Measurements from ENCODE around the gene PRKCA. TPM values are rescaled to one million over a fixed set of nuclear protein-coding genes. Genes with fewer than 3 reads are reported as not detected.

PRKCA gene
- total RNA-seq, 4 donors from 2014 or later, result 24.5 to 61.9 (median 40.8) TPM

DNA sequence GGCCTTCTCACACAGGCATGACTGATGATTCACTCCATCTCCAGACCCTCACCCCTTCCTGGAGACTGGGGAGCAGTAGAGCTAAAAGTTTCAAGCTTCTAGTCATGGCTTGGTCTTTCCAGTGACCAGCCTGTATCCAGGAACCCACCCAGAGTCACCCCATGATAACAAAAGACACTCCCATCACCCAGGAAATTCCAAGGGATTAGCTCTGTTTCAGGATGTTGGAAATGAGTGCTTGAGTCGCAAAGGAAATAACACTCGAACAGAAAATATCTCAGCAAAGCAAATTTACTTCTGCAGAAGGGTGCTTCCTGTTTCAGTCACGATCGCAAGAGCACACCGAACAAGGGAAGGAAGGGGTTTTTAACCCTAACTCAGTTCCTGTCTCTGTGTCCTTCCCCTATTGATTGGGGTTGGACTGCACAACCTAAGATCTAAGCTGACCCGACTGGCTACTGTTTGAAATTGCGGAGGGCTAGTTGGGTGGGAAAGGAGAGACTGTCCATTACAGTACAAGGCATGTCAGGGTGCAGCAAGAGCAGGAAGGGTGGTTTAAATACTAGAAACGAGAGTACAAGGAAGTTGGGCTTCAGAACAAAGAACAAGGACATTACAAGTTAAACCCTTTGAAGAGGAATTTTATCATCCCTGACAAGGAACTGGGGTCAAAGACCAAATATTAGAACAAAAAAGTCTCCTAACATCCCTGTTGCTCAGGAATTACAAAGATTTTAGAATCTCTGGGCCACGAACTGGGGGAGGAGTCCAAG lies 308.1 kb downstream of the PRKCA start:
- no peaks in the 10 kb centered on the region for H3K36me3 ChIP-seq
- no peak overlapping the region for H3K4me3 ChIP-seq
- no peak for DNase-seq (ENCODE audit: extremely low spot score)
- no peaks in the 10 kb centered on the region for H3K27me3 ChIP-seq
- no peak overlapping the region for H3K27ac ChIP-seq (replicated peaks in 1 of 4)
- 84% methylated on average over 9 of the region's 9 CpGs for WGBS
- no peak for TF ChIP-seq POLR2A (IDR thresholded peaks at IDR 0.05; ENCODE audit: low read depth)
- TF ChIP-seq POLR2AphosphoS5 (IDR thresholded peaks at IDR 0.05), result no peak
- TF ChIP-seq, protein P1, sequence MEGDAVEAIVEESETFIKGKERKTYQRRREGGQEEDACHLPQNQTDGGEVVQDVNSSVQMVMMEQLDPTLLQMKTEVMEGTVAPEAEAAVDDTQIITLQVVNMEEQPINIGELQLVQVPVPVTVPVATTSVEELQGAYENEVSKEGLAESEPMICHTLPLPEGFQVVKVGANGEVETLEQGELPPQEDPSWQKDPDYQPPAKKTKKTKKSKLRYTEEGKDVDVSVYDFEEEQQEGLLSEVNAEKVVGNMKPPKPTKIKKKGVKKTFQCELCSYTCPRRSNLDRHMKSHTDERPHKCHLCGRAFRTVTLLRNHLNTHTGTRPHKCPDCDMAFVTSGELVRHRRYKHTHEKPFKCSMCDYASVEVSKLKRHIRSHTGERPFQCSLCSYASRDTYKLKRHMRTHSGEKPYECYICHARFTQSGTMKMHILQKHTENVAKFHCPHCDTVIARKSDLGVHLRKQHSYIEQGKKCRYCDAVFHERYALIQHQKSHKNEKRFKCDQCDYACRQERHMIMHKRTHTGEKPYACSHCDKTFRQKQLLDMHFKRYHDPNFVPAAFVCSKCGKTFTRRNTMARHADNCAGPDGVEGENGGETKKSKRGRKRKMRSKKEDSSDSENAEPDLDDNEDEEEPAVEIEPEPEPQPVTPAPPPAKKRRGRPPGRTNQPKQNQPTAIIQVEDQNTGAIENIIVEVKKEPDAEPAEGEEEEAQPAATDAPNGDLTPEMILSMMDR (IDR thresholded peaks at IDR 0.05), result no peak
- no peak for TF ChIP-seq EP300 (IDR thresholded peaks at IDR 0.05)
- peaks cover 0 to 8% (median 0%) of the 10 kb centered on the region in 4 donors for H3K4me1 ChIP-seq
- H3K9me3 ChIP-seq, result no peaks in the 10 kb centered on the region
- intact Hi-C loops (cut with DNase I), result no loop called here

DNA sequence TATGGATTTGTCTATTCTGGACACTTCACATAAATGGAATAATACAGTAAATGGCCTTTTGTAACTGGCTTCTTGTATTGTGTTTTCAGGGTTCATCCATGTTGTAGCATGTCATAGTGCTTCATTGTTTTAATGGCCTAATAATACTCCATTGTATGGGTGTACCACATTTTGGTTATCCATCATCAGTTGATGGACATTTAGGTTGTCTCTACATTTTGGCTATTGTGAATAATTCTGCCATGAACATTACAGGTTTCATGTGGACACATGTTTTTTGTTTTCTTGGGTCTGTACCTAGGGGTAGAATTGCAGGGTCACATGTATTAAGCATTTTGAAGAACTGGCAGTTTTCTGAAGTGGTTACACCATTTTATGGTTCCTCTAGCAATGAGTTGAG lies 309.0 kb downstream of the PRKCA start:
- intact Hi-C loops (cut with DNase I), result no loop called here
- H3K27ac ChIP-seq (replicated peaks in 1 of 4), result no peak overlapping the region
- no peak for DNase-seq (ENCODE audit: extremely low spot score)
- no peaks in the 10 kb centered on the region for H3K9me3 ChIP-seq
- no peaks in the 10 kb centered on the region for H3K36me3 ChIP-seq
- no peak overlapping the region for H3K4me3 ChIP-seq
- H3K4me1 ChIP-seq, result peaks cover 0 to 8% (median 0%) of the 10 kb centered on the region in 4 donors
- H3K27me3 ChIP-seq, result no peaks in the 10 kb centered on the region
- TF ChIP-seq, protein P1 (IDR thresholded peaks at IDR 0.05), result no peak
- TF ChIP-seq POLR2AphosphoS5 (IDR thresholded peaks at IDR 0.05), result no peak
- no peak for TF ChIP-seq POLR2A (IDR thresholded peaks at IDR 0.05; ENCODE audit: low read depth)
- no peak for TF ChIP-seq EP300 (IDR thresholded peaks at IDR 0.05)

DNA sequence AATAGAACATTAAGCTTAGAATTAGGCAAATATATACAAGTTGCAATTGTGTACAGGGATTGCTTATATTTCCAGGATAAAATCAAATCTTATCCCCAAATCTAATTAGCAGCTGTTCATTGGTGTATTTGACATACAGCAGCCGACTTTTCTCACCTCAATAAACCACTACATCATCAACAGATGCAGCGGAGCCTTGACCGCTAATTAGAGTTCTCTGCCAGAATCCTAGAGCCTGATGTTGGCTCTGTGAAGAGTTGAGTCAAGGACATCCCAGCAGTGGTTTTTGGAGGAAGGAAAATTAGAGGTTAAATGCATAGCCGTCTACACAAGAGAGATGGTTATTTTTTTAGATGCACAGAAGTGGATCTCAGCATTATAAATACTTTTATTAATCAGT lies 310.6 kb downstream of the PRKCA start:
- H3K36me3 ChIP-seq, result no peaks in the 10 kb centered on the region
- intact Hi-C loops (cut with DNase I), result no loop called here
- DNase-seq (ENCODE audit: extremely low spot score), result no peak
- no peak overlapping the region for H3K4me3 ChIP-seq
- TF ChIP-seq, protein P1 (IDR thresholded peaks at IDR 0.05), result no peak
- TF ChIP-seq POLR2A (IDR thresholded peaks at IDR 0.05; ENCODE audit: low read depth) (no peak), EP300 (IDR thresholded peaks at IDR 0.05) (no peak), POLR2AphosphoS5 (IDR thresholded peaks at IDR 0.05) (no peak)
- peaks cover 0 to 8% (median 0%) of the 10 kb centered on the region in 4 donors for H3K4me1 ChIP-seq
- no peaks in the 10 kb centered on the region for H3K27me3 ChIP-seq
- H3K27ac ChIP-seq (replicated peaks in 1 of 4), result no peak overlapping the region
- 77% methylated on average over 4 of the region's 4 CpGs for WGBS
- H3K9me3 ChIP-seq, result no peaks in the 10 kb centered on the region

DNA sequence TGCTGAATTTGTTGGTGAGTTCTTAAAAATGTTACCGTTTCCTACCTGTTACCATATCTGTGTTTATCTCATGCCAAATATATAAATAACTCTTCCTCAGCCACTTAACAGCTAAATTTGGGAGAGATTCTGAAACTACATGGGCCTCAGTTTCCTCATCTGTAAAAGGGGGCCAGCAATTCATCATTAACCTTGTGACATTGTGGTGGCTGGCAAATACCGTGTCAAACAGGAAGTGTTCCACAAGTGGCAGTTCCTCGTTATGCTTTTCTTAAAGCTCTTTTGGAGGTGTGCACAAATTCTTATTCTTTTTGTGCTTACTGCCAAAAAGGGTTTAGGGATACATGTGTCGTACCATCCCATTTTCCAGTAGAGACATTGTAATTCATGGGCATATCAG lies 312.1 kb downstream of the PRKCA start:
- DNase-seq (ENCODE audit: extremely low spot score), result no peak
- no peak overlapping the region for H3K4me3 ChIP-seq
- TF ChIP-seq EP300 (IDR thresholded peaks at IDR 0.05) (no peak), POLR2A (IDR thresholded peaks at IDR 0.05; ENCODE audit: low read depth) (no peak), POLR2AphosphoS5 (IDR thresholded peaks at IDR 0.05) (no peak)
- TF ChIP-seq, protein P1 (IDR thresholded peaks at IDR 0.05), result no peak
- intact Hi-C loops (cut with DNase I), result no loop called here
- no peaks in the 10 kb centered on the region for H3K27me3 ChIP-seq
- H3K27ac ChIP-seq (replicated peaks in 1 of 4), result no peak overlapping the region
- 77% methylated on average over 4 of the region's 4 CpGs for WGBS
- H3K4me1 ChIP-seq, result peaks cover 0 to 8% (median 0%) of the 10 kb centered on the region in 4 donors
- H3K9me3 ChIP-seq, result no peaks in the 10 kb centered on the region
- no peaks in the 10 kb centered on the region for H3K36me3 ChIP-seq
